Activated naive CD4-positive, alpha-beta T cell treated with Interleukin-2 at 50 U/mL for 16 hours (primary cell): ENCODE data around the gene MBNL1.

Source experiments
- DNase-seq: peaks from one replicate; pipeline ENCODE4 v3.0.0-alpha.2; 2020

The MBNL1 gene

DNA sequence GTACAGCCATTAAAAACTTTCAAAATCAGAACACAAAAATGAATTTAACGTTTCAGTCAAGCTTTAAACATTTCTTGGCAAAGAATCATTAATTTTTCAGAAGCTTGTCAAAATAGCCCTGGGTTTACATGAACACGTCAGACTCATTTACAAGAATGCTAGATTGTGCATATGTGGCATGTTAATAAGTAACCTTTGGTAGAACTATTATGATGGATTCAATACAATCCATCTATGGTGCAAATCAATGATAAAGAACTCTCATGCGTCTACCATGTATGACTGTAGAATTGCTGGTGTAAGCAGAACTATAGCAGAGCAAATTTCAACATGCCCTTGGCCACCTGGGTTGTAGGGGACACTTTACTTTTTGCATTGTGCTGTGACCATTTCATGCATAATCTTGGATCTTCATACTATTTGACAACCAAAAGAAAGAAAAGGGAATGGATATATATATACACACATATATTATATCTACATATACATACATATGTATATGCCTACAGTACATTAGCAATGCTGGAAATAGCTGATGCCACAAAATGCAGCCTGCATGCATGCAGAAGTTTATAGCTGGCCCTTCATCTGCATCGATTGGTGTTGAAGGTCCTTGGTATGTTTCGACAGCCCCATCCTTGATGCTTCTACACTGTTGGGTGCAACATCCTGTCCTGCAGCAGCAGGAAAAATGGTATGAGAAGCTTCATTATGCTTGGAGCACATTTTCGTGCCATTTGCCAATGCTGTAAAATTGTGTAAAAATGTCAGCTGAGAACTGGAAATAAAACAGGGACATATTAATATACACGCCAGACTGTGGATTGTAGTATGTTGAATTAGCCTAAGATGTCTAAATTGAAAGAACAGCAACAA lies 189.0 kb downstream of the MBNL1 start:
- no peak for DNase-seq

DNA sequence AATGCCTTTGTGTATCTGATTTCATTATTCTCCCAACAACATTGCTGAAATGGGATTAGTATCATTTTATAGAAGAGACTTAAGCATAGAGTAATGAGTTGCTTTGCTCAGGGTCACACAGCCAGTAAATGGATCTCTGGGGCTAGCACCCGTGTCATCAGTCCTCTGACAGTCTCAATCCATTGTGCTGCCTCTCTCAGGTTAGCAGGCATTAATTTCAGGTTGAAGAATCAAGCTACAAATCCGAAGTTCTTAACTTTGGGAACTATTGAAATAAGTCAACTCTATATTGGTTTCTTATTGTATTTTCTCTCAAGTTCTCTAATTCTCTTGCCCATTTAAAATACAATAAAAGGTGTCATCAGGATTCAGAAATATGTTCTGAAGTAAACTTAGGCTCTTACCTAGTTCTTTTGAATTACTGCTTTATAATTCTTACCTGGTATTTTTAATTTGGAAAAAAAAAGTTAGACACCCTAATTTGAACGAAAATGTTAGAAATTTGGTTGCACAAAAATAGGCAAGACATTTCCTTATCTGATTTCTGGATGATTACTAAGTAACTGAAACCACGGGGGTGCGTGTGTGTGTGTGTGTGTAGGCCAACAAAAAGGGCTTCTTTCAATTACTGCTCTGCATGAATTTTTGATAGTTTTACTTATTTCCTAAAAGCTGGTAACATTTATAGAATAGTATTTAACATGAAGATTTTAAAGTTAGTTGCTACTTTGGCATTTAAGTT lies 189.8 kb downstream of the MBNL1 start:
- peak; percentile 41 for DNase-seq

DNA sequence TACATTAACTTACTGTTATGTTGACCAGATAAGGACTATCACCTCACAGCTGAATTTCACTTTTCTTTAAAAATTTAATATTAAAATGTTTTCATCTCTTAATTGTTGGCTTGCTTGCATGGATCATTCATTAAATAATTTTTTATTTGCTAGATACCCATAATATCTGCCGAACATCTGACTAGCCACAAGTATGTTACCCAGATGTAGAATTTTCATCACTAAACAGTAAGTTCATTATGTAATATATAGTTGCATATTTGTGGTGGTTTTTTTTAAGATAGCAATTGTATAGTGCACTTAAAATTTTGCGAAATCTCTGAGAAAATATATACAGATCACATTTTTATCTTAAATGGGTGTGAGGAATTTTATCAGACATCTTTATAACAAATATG lies 190.4 kb downstream of the MBNL1 start:
- no peak for DNase-seq

DNA sequence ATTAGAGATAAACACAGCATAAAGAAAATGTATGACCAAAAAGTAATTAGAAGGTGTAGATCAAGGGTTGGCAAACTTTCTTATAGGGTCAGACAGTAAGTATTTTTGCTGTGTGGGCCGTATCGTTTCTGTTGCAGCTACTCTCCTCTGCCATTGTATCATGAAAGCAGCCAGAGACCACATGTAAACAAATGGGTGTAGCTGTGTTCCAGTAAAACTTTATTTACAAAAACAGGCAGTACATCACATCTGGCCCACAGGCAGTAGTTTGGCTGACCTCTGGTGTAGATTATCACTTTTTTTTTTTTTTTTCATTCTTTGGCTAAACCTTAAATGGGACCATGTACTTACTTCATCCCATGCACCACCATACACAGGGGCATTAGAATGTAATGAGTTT lies 190.8 kb downstream of the MBNL1 start:
- no peak for DNase-seq

DNA sequence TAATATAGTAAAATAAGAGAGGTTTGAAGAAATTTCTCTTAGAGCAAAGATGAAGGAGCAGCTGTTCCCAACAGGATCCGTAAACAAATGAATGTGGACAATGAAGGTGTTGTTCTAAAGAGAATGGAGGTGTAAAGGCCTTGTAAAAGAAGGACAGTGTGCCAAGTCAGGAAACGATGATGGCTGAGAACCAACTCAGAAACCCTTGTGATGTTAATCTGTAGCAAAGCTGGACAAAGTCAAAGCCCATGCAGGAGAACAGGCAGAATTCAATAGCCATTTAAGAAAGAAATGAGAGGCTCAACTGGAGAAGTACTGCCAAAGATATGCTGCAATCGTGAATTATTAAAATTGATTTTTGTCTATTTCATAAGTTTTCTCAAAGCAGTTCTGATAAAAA lies 192.2 kb downstream of the MBNL1 start:
- no peak for DNase-seq

DNA sequence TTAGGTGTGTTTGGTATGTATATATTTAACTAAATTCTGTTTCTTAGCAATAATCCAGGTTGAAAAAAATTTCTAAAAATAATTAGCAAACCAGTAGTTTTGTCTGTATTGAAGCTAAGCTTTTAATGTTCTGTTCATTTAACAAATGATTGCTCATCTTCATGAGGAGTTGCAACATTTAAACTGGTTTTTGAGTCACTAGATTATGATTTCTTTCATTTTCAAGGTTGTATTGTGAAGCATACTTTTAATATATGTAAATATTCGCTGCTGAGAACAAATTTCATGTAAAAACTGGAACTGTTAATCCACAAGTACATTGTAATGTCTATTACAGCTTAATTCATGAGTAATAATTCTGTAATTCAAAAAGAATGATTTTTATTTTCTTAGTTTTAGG lies 192.7 kb downstream of the MBNL1 start:
- DNase-seq, result no peak

DNA sequence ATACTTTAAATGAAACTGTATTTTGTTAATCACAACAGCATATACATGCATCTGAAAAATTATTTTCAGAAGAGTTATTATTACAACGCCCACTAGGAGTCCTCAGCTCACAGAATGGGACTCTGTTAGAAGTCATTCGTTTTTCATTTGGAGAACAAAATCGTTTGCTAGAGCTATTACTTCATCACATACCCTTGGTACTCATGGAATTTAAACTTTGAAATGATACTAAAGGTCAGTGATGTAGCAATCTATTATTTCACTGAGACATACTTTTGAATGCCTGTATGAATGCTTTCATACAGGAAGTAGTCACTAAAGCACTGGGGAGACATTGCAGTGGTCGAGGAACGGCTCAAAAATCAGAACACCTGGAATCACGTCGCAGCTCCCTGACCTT lies 198.1 kb downstream of the MBNL1 start:
- no peak for DNase-seq

DNA sequence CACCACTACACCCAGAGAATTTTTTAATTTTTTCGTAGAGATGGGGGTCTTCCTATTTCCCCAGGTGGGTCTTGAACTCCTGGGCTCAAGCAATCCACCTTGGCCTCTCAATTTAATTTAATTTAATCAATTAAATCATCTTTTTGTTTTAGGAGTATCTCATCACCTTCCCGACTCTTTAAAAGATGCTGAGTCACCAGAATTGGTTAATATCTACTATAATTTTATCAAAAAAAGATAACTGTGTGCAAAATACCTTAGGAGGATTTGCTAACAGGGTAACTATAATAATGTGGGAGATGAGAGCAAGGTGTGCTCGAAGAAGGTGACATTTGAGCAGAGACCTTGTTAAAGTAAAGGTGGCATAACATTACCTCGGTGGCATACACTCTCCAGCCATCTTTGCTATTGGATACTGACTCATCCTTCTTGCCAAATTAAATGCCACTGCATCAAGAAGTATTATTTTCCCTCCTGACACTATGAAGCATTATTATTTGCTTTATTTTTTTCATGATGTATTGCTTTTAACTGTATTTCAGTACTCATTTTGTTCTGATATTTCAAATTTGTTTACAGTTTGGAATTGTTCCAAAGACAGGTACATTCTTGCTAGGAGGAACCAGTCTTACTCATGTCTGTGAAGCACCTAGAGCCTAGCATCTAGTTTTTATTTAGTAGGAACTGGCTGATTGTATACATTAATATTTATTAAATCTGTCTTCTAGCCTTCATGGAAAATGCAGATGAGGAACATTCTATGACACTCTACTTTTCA lies 200.7 kb downstream of the MBNL1 start:
- no peak for DNase-seq

DNA sequence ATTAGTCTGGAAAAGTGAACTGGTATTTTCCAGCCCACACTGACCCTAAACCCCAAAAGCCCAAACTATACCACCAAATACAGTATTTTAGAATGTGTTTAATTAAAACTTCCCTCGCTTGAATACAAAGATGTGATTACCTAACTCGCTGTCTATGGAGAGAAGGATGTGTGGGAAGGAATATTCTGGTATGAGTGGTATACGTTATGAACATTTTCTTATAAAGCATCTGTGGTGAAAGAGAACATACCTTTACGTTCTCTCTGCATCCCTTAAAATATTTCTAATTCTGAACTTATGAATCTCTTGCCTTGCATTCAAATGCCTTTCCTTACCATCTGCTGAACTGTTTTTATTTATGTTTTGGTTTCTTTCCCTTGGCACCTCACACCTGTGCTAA lies 201.4 kb downstream of the MBNL1 start:
- DNase-seq, result no peak

DNA sequence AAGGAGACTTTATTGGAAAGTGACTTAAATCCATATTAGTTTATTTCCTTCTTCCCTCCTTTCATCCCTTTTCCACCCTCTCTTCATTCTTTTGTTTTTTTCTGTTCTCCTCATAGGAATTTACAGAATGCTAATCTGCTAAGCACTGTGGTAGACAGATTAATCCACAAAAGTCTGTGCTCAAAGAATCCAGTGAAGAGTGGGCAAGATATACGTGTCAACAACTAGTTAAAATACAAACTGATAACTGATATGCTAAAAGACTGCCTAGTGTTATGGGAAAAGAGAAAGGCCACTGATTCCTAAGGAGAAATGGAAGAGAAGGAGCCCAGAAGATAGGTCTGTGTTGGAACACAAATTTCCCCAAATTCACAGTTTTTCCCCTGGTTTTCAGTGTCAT lies 202.2 kb downstream of the MBNL1 start:
- DNase-seq, result no peak

DNA sequence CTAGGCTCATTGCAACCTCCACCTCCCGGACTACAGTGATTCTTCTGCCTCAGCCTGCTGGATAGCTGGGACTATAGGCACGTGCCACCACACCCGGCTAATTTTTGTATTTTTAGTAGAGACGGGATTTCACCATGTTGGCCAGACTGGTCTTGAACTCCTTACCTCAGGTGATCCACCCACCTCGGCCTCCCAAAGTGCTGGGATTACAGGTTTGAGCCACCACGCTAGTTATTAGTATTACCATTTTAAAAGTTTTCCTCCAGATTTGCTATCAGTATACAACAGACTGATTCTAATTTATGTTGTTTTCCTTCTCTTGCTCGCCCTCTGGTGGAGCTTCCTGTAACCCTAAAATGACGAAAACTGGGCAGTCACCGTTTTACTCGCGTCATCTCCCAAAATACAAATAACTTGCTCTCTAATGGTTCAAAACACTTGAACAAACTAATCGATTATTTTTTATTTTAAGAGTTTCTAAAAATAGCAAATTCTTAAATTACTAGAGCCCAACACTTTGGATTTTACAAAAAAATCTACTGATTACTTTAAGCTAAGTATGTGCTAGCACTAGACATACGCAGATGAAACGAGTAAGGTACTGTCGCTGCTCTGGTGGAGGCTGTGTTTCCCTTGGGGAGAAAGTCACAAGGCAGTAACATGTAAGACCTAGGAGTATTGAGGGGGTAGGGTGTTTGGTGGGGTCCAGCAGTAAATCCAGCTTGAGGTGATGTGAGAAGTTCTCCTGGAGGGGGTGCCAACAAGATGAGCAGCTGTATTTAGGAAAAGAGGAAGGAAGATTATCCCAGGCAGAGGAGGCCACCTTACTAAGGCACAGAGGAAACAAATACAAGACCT lies 203.3 kb downstream of the MBNL1 start:
- DNase-seq, result peak; percentile 70

DNA sequence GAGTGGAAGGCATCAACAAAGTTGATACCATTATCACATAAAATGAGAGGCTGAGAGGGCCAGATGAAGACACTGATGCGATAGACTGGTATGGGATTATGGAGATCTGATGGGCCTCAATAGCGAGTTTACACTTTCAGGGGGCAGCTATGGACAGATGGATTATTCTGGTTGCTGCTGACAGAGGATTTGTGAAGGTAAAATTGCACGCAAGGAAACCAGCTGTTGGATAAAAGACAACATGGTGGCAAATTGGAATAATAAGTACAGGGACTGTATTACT lies 203.9 kb downstream of the MBNL1 start:
- DNase-seq, result no peak

DNA sequence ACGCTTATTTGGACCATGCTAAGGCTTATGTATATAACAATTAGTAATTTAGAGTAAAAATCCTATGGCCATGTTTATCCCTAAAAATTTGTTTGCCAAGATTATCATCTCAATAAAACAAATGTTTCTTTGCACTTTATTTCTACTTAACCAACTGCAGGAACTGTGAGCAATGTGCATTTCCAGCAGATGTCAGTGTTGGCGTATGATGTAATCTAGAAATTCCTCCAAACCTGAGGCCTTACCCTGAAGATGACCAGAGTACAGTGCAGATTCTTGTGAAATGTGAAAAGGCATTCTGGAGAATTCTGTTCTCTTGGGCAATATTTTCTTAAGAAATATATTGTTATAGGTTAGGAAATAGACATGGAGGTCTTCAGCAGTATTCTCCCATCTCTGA lies 205.9 kb downstream of the MBNL1 start:
- DNase-seq, result no peak

DNA sequence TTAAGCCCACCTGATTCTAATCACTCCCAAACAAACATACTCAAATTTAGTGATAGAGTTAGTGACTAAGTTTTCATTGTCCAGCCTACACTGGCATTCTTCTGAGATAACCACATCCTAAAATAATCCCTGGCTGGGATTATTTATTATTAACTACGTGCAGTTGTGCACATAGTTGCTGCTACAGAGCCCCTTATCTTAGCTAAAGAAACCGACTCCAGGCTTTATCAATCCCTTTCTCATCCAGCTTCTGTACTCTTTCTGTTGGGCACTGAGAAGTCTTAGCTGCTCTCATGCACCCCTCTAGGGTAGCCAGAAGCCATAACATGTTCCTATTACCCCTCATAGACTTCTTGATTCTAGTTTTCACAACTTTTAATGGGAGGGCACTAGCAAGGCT lies 208.7 kb downstream of the MBNL1 start:
- no peak for DNase-seq

DNA sequence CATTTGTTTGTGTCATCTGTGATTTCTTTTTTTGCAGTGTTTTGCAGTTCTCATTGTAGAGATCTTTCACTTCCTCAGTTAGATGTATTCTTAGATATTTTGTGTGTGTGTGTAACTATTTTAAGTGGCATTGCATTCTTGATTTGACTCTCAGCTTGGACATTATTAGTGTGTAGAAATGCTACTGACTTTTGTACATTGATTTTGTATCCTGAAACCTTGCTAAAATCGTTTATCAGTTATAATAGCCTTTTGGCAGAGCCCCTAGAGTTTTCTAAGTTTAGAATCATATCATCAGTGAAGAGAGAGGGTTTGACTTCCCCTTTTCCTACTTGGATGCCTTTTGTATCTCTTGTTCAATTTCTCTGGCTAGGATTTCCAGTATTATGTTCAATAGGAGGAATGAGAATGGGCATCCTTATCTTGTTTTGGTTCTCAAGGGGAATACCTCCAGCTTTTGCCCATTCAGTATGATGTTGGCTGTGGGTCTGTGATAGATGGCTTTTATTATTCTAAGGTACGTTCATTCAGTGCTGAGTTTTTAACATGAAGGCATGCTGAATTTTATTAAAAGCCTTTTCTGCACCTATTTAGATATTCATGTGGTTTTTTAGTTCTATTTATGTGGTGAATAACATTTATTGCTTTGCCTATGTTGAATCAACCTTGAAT lies 211.7 kb downstream of the MBNL1 start:
- DNase-seq, result no peak

DNA sequence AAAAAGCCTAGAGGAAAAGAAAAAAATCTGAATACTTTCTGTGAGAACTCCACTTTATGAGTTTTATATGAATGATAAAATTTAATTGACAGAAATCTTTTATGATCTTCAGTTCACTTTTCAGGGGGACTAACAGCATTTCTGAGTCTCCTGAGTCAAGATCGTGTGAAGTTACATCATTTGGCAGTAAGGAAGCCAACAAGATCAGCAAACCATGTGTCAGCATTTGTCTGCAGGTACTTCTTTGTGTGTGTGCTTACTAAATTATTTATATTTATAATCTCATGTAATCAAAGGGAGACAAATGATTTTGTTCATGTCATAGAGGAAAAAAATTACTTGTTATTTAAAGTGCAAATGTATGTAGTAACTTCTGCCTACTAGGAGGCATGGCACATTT lies 217.6 kb downstream of the MBNL1 start:
- no peak for DNase-seq

DNA sequence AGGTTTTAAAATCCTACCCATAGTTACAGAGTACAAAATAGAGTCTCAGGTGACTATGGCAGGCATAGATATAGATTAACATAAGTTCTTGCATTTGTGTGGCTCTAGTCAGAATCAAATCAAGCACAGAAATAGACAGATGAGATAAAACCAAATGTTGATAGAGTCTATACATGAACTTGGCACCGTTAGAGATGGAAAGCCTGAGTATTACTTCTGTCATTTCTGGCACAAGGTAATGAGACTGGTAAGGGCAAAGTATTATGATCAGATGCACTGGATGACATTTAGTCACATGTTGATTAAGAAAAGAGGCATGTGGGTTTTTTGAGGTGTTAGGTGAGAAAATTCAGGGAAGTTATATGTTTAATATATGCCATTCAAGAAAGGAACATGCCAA lies 219.7 kb downstream of the MBNL1 start:
- no peak for DNase-seq

DNA sequence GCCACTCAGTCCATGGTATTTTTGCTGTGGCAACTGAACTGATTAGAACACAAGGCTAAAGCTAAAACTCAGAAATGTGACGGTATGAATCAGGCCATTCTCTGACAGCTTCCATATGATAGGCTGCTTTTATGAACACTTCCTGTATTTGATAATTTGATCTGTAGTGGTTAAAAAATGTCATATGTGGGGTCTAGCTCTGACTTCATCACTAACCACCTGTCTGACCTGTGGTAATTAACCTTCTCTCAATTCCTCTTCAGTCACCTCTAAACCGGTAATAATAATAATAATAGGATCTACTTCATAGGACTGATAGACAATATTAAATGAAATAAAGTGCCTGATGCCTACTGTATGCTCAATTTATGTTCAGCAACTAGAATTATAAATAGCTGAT lies 223.2 kb downstream of the MBNL1 start:
- no peak for DNase-seq

DNA sequence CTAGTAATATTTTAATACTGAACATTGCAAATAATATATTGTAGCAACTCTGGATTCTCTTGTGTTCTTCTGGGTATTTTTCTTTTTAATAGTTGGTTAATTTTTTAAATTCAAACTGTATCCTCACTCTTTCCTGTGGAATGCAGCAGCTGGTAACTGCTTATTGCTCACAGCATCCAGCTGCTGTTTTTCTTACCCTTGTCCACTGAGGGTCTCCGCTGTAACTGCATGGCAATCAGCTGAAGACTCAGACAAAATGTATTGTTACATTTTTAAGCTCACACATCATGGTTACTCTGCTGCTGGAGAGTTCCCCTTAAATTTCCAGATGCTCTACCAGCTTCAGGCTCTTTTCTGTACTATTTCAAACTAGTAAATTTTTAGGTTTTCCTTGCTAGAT lies 227.6 kb downstream of the MBNL1 start:
- no peak for DNase-seq

DNA sequence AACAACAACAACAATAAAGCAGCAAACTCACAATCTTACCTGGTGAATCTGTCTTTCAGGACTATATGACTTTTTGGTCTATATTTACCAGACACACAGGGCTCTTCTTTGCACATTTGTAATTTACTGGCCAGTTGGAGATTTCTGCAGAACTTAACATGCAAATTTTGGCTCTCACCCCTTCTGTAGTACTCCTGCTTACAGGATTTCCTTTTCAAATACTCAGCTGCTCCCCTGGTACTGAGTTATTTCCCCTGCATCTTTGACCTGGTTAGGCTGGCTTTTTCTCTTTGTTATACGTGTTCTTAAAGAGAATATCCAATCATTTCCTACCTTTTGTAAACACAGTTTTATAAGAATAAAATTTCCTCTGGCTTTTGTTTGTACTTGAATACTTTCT lies 228.0 kb downstream of the MBNL1 start:
- no peak for DNase-seq

DNA sequence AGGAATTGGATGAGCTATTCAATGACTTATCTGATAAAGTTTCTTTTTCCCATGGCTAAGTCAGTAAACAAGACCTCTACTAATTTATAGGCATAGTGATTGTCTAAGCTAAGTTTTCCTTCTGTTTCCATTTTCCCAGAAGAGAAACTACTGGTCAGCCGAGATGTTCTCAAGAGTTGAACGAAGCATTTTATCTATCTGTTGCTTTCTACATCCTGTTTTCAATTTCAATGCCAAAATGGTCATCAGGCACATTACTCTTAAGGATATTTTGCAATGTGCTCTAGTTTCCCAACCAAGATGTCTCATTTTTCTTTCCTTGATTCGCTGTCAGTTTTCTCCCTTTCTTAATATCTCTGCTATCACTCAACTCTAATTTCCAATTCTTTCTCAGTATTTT lies 228.7 kb downstream of the MBNL1 start:
- DNase-seq, result no peak

DNA sequence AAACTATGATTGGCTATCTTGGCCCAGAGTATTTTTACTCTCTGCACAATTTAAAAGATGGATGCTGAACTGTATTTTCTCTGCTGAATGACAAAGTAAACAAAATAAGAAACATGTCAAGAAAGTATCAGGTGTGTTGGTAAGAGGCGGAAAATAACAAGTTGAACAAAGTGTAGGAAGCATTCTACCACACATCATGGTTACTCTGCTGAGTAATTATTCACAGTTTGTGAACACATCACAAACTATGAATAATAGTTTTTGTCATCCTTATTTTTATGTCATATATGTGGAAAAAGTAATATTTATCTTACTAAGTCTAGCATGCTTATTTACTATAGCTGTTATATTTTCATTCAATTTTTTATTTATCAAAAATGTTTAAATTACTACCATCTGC lies 229.2 kb downstream of the MBNL1 start:
- DNase-seq, result no peak
